ENCODE results near the gene MLLT1.

MLLT1 gene

DNA sequence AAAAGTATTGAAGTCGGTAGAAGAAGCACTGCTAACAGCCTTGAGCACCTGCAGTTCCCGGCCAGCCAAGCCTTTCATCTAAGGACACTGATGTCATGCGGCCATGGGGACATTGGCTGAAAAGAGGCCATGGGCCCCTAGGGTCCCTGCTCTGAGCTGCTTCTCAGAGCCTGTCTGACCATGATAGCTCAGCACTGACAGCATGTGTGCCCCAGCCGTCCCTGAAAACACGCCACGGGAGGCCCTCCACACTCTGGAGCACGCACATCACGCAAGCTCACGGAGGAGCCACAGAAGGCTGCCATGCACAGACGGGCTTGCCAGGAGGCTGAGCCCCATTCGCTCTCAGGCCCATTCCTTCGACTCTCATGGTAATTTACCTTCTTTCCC, 51.8 kb downstream of the MLLT1 start:
- Histone ChIP-seq H3K27ac (ENCODE audit: low read length) (no peak overlapping the region), H3K9ac (ENCODE audit: low read length in 2 of 2) (no peak overlapping the region), H3K4me3 (ENCODE audit: low read length in 2 of 2) (no peak overlapping the region), H3K4me1 (ENCODE audit: control insufficient read depth, insufficient read depth, low read length) (peaks cover 19% of the 10 kb centered on the region), H3K36me3 (ENCODE audit: control insufficient read depth in 2 of 2, insufficient read depth in 2 of 2, low read length in 2 of 2) (peaks cover 18 to 28% of the 10 kb centered on the region in 2 donors), H3K9me3 (ENCODE audit: control insufficient read depth in 2 of 2, low read length in 2 of 2) (no peaks in the 10 kb centered on the region), H3K27me3 (ENCODE audit: control insufficient read depth in 1 of 2, insufficient read depth in 2 of 2, low read length in 2 of 2) (no peaks in the 10 kb centered on the region)

DNA sequence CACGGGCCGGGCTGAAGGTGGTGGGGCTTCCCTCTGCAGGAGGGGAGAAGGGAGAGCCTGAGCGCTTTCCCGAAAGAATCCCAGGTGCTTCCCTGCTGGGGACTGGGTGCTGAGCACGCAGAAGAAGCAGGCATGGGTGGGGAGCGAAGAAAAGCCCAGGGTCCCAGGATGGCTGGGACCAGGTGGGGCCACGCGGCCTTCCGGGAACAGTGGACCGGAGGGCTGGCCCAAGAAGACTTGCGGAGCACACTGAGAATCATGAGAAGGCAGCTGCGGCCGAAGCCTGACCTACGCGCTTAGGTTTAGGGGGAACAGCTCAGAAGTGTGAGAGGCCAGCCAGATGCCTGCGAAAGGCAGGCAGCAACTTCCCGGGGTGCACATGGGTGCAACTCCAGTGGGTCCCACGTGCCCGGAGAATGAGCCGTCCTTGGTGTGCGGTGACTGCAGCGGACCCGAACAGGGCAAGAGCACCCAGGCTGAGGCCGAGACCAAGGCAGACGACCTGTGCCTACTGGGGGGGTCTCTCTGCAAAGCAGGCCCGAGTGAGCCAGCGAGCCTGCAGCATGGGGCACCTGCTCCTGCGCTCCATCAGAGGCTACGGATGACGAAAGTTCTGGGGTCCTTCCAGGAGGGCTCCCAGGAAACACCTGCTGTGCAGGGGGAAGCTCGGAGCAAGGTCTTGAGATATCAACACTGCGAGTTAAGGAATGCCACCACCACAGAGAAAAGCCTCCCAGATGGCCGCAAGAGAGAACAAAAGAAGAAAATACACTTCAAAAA, 52.4 kb downstream of the MLLT1 start:
- peaks cover 18 to 28% of the 10 kb centered on the region in 2 donors for H3K36me3 ChIP-seq (ENCODE audit: control insufficient read depth in 2 of 2, insufficient read depth in 2 of 2, low read length in 2 of 2)
- no peak overlapping the region for H3K4me3 ChIP-seq (ENCODE audit: low read length in 2 of 2)
- H3K9me3 ChIP-seq (ENCODE audit: control insufficient read depth in 2 of 2, low read length in 2 of 2): no peaks in the 10 kb centered on the region
- no peak overlapping the region for H3K9ac ChIP-seq (ENCODE audit: low read length in 2 of 2)
- H3K4me1 ChIP-seq (ENCODE audit: control insufficient read depth, insufficient read depth, low read length): peaks cover 13% of the 10 kb centered on the region
- no peaks in the 10 kb centered on the region for H3K27me3 ChIP-seq (ENCODE audit: control insufficient read depth in 1 of 2, insufficient read depth in 2 of 2, low read length in 2 of 2)
- no peak overlapping the region for H3K27ac ChIP-seq (ENCODE audit: low read length)

DNA sequence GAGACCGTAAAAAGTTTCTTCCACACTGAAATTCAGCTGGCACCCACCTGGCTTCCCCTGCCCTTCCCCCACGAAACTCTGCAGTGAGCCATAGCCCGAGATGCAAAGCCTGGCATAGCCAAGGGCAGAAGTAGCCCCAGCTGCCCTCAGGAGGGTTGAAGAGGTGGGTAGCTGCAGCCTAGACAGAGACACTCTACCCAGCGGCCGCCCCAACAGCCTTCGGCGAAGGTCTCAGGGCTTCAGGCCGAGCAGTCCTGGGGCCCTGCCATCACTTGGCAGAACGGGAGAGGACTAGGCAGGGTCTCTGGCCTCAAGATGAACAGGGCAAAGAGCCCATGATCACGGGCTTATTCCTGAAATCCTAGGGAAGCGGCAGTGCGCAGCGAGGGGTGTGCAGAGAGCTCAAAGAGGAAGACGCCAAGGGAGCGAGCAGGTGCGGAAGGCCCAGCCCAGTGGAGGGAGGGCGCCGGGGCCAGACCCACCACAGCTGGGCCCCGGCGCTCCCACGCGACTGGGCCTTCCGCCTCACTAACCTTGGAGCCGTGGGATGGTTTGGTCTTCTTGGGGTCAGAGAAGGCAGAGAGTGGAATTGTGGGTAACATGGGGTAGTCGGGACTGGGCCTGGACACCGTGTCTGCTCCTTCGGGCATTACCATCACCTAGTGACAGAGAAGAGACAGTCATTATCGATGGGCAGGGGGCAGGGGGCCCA, 53.2 kb downstream of the MLLT1 start:
- peaks cover 18 to 28% of the 10 kb centered on the region in 2 donors for H3K36me3 ChIP-seq (ENCODE audit: control insufficient read depth in 2 of 2, insufficient read depth in 2 of 2, low read length in 2 of 2)
- H3K27me3 ChIP-seq (ENCODE audit: control insufficient read depth in 1 of 2, insufficient read depth in 2 of 2, low read length in 2 of 2): no peaks in the 10 kb centered on the region
- no peak overlapping the region for H3K4me3 ChIP-seq (ENCODE audit: low read length in 2 of 2)
- no peaks in the 10 kb centered on the region for H3K9me3 ChIP-seq (ENCODE audit: control insufficient read depth in 2 of 2, low read length in 2 of 2)
- H3K9ac ChIP-seq (ENCODE audit: low read length in 2 of 2): no peak overlapping the region
- peaks cover 7% of the 10 kb centered on the region for H3K4me1 ChIP-seq (ENCODE audit: control insufficient read depth, insufficient read depth, low read length)
- no peak overlapping the region for H3K27ac ChIP-seq (ENCODE audit: low read length)

DNA sequence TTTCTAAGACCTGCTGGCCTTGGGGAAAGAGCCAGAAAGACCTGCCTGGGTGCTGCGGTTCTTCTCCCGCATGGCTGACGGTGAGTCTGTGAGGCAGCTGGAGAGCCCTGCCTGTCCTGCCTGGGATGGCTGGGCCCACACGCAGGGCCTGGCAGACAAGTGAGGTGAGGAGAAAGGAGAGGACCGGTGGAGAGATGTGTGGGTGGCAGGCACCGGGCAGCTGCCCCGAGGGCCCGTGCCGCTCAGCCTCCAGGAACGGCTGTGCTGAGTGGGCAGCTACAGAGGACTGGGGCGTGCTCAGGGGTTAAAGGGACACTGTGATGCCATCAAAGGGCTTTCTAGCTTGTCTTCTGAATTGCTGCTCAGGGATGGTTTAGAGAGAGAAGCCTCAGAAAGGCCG, 53.8 kb downstream of the MLLT1 start:
- Histone ChIP-seq H3K4me3 (ENCODE audit: low read length in 2 of 2) (no peak overlapping the region), H3K27me3 (ENCODE audit: control insufficient read depth in 1 of 2, insufficient read depth in 2 of 2, low read length in 2 of 2) (no peaks in the 10 kb centered on the region), H3K27ac (ENCODE audit: low read length) (no peak overlapping the region), H3K4me1 (ENCODE audit: control insufficient read depth, insufficient read depth, low read length) (peaks cover 7% of the 10 kb centered on the region), H3K9me3 (ENCODE audit: control insufficient read depth in 2 of 2, low read length in 2 of 2) (no peaks in the 10 kb centered on the region), H3K9ac (ENCODE audit: low read length in 2 of 2) (no peak overlapping the region), H3K36me3 (ENCODE audit: control insufficient read depth in 2 of 2, insufficient read depth in 2 of 2, low read length in 2 of 2) (peaks cover 24 to 33% of the 10 kb centered on the region in 2 donors)

DNA sequence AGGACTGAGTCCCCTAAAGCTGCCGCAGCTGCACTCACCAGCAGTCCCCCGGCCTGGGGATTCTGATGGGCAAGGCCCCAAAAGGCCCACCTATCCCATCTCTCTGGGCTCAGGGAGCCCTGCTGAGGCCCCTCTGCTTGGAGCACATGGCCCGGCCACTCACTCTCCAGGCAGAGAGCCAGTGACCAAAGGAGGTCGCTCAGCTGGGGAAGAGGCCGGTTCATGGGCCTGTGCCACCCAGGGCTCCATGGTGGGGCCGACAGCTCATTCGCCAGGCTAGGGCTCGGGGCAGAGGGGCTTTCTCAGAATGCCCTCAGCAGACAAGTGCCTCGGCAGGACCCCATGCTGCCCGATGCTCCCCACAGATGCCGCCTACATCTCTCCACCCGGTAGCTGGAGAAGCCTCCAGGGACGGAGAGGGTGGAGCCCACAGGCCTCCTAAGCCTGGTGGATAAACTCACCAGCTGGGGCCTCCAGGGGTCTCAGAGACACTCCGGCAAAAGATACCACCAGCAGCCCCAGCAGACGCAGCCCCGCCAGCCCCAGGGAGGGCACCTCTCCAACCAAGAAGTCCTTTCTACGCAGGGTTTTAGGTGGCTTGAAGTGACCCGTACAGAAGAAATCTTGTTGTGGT, 54.4 kb downstream of the MLLT1 start:
- Histone ChIP-seq H3K4me3 (ENCODE audit: low read length in 2 of 2) (no peak overlapping the region), H3K9ac (ENCODE audit: low read length in 2 of 2) (no peak overlapping the region), H3K27me3 (ENCODE audit: control insufficient read depth in 1 of 2, insufficient read depth in 2 of 2, low read length in 2 of 2) (no peaks in the 10 kb centered on the region), H3K4me1 (ENCODE audit: control insufficient read depth, insufficient read depth, low read length) (peaks cover 12% of the 10 kb centered on the region), H3K27ac (ENCODE audit: low read length) (no peak overlapping the region), H3K36me3 (ENCODE audit: control insufficient read depth in 2 of 2, insufficient read depth in 2 of 2, low read length in 2 of 2) (peaks cover 24 to 32% of the 10 kb centered on the region in 2 donors), H3K9me3 (ENCODE audit: control insufficient read depth in 2 of 2, low read length in 2 of 2) (no peaks in the 10 kb centered on the region)

DNA sequence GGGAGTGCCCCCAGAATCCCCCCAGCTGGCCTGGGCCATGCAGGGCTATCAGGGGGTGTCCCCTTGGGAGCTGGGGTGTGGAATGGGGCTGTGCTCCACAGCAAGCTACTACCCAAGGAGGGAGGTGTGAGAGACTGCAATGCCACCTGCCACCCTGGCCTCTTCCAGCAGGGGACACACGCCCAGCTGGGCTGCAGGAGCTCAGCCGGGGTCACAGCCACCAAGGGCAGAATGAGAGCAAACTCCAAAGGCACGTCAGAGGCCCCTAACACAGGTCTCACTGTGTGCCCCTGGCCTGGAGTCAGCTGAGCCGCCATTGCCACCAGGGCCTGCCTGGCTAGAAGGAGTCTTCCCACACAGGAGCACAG, 55.5 kb downstream of the MLLT1 start:
- no peak overlapping the region for H3K9ac ChIP-seq (ENCODE audit: low read length in 2 of 2)
- no peak overlapping the region for H3K4me3 ChIP-seq (ENCODE audit: low read length in 2 of 2)
- H3K9me3 ChIP-seq (ENCODE audit: control insufficient read depth in 2 of 2, low read length in 2 of 2): no peaks in the 10 kb centered on the region
- peaks cover 16 to 28% of the 10 kb centered on the region in 2 donors for H3K36me3 ChIP-seq (ENCODE audit: control insufficient read depth in 2 of 2, insufficient read depth in 2 of 2, low read length in 2 of 2)
- no peaks in the 10 kb centered on the region for H3K27me3 ChIP-seq (ENCODE audit: control insufficient read depth in 1 of 2, insufficient read depth in 2 of 2, low read length in 2 of 2)
- H3K4me1 ChIP-seq (ENCODE audit: control insufficient read depth, insufficient read depth, low read length): peaks cover 22% of the 10 kb centered on the region
- no peak overlapping the region for H3K27ac ChIP-seq (ENCODE audit: low read length)

DNA sequence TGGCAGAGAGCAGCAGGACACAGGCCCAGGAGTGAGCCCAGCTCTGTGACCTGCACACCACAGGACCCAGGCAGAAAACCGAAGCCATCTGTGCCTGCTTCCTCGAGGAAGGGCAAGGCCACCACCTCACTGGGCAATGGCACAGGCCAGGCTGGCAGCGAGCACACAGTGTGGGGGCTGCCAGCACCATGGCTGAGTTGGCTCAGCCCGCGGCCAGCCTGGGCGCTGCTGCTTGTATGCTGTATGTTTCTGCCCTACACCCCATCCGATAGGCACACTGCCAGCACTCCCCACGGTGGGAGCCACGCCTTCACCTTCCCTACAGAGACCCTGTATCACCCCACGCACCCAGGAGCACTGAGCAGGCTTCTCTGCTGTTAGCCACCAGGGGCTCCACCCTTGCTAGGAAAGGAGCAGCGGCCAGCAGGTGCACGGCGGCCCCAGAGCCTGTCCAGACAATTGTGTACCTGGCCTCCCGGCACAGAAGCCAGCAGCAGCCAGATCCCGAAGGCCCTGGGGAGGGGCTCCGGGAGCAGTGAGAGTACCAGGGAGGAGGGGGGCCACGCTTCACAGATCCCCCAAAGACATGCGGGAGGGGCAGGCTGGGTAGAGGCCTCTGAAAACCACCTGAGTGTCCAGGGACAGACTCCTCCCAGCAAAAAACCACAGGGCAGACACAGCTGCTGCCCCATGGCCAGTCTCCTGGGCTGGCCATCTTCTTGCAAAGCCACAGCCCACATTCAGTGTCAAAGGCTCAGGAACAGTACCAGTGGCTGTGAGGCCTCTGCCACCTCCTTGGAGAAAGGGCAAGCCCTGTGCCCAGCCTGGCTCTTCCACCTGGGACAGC, 56.1 kb downstream of the MLLT1 start:
- Histone ChIP-seq H3K4me3 (ENCODE audit: low read length in 2 of 2) (no peak overlapping the region), H3K27ac (ENCODE audit: low read length) (no peak overlapping the region), H3K27me3 (ENCODE audit: control insufficient read depth in 1 of 2, insufficient read depth in 2 of 2, low read length in 2 of 2) (no peaks in the 10 kb centered on the region), H3K9ac (ENCODE audit: low read length in 2 of 2) (no peak overlapping the region), H3K9me3 (ENCODE audit: control insufficient read depth in 2 of 2, low read length in 2 of 2) (no peaks in the 10 kb centered on the region), H3K4me1 (ENCODE audit: control insufficient read depth, insufficient read depth, low read length) (peaks cover 28% of the 10 kb centered on the region), H3K36me3 (ENCODE audit: control insufficient read depth in 2 of 2, insufficient read depth in 2 of 2, low read length in 2 of 2) (peaks cover 16 to 28% of the 10 kb centered on the region in 2 donors)

DNA sequence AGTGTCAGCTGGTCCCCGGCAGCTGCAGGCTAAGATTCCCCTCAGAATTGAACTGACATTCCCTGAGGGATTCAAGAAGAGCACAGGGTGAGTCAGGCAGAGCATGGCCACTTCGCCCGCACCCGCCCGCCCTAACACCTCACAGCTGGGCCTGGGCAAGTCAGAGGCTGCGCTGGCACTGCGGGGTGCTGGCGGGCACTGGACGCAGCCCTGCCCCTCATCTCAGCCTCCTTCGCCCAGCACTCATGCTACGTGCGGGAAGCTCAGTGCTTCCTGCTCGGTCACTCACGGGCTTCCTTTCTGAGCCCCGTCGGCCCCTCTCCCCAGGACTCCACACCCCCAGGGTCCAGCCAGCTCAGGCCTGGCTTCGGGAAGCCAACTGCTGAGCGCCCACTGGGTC, 56.9 kb downstream of the MLLT1 start:
- no peak overlapping the region for H3K4me3 ChIP-seq (ENCODE audit: low read length in 2 of 2)
- no peak overlapping the region for H3K9ac ChIP-seq (ENCODE audit: low read length in 2 of 2)
- H3K27ac ChIP-seq (ENCODE audit: low read length): no peak overlapping the region
- peaks cover 33% of the 10 kb centered on the region for H3K4me1 ChIP-seq (ENCODE audit: control insufficient read depth, insufficient read depth, low read length)
- H3K36me3 ChIP-seq (ENCODE audit: control insufficient read depth in 2 of 2, insufficient read depth in 2 of 2, low read length in 2 of 2): peaks cover 16 to 26% of the 10 kb centered on the region in 2 donors
- H3K27me3 ChIP-seq (ENCODE audit: control insufficient read depth in 1 of 2, insufficient read depth in 2 of 2, low read length in 2 of 2): no peaks in the 10 kb centered on the region
- H3K9me3 ChIP-seq (ENCODE audit: control insufficient read depth in 2 of 2, low read length in 2 of 2): no peaks in the 10 kb centered on the region

DNA sequence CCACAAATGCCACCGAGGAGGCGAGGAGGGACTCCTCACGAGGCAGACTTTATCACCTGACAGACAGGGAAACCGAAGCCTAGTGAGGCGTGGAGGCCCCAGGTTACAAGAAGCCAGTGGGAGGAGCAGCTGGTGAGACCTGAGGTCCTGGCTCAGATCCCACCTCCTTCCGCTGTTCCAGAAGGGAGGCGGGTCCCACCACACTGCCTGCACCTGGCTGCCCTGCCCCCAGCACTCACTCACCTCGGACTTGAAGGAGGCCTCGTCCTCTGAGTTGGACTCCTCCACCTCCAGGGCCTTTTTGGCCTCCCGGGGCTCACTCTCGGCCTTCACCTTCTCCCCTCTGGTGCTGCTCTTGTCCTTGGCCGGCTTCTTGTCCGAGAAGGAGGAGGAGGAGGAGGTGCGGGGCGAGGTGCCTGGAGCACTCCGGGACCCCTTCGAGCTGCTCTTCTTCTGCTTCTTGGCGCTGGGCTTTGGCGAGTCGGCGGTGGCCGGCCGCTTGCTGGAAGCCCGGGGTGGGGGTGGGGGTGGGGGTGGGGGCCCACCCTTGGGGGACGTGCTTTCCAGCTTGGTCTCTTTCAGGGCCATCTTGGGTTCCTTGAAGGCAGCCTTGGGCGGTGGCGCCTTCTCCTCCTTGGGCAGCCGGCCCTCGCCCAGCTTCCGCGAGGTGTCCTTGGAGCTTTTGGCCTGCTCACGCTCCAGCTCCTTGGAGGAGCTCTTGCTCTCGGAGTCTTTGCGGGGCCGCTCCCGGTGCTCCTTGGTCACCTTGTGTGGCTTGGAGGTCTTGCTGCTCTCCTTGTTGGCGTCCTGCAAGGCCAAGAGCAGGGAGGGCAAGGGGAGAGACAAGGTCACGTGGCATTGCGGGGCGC, 57.7 kb downstream of the MLLT1 start:
- H3K4me3 ChIP-seq (ENCODE audit: low read length in 2 of 2): no peak overlapping the region
- no peak overlapping the region for H3K9ac ChIP-seq (ENCODE audit: low read length in 2 of 2)
- H3K36me3 ChIP-seq (ENCODE audit: control insufficient read depth in 2 of 2, insufficient read depth in 2 of 2, low read length in 2 of 2): peaks cover 16 to 23% of the 10 kb centered on the region in 2 donors
- no peaks in the 10 kb centered on the region for H3K9me3 ChIP-seq (ENCODE audit: control insufficient read depth in 2 of 2, low read length in 2 of 2)
- no peak overlapping the region for H3K27ac ChIP-seq (ENCODE audit: low read length)
- H3K4me1 ChIP-seq (ENCODE audit: control insufficient read depth, insufficient read depth, low read length): peaks cover 41% of the 10 kb centered on the region
- no peaks in the 10 kb centered on the region for H3K27me3 ChIP-seq (ENCODE audit: control insufficient read depth in 1 of 2, insufficient read depth in 2 of 2, low read length in 2 of 2)

Measured in stomach smooth muscle (tissue), 2 donors.